ENCODE measurements around the gene COBL.
"Not testable (repeated sequence)": the region's sequence is repeated elsewhere in the genome, so short reads cannot be mapped to it uniquely, and the experiment has no call there.

Gene COBL

GRCh38 chr7:50990214-50990613, 326.4 kb downstream of the COBL start:
- not testable (repeated sequence) for DNase-seq (ENCODE audit: low spot score)

GRCh38 chr7:50988988-50989387, 327.6 kb downstream of the COBL start:
- no peak for DNase-seq (ENCODE audit: low spot score)

GRCh38 chr7:50988465-50988864, 328.1 kb downstream of the COBL start:
- no peak for DNase-seq (ENCODE audit: low spot score)

- DNase-seq (ENCODE audit: low spot score) = no peak
Observed at GRCh38 chr7:50985096-50985495, 331.5 kb downstream of the COBL start.

- DNase-seq (ENCODE audit: low spot score) = no peak
Observed at GRCh38 chr7:50983850-50984249, 332.8 kb downstream of the COBL start.

- DNase-seq (ENCODE audit: low spot score) = no peak
Observed at GRCh38 chr7:50982626-50983025, 334.0 kb downstream of the COBL start.

- no peak for DNase-seq (ENCODE audit: low spot score)
Observed at GRCh38 chr7:50981743-50982142, 334.9 kb downstream of the COBL start.

- no peak for DNase-seq (ENCODE audit: low spot score)
Observed at GRCh38 chr7:50980411-50980810, 336.2 kb downstream of the COBL start.

- no peak for DNase-seq (ENCODE audit: low spot score)
Observed at GRCh38 chr7:50978633-50979215, 337.9 kb downstream of the COBL start.

GRCh38 chr7:50977421-50977820, 339.2 kb downstream of the COBL start:
- DNase-seq (ENCODE audit: low spot score) = no peak

- DNase-seq (ENCODE audit: low spot score) = no peak
Observed at GRCh38 chr7:50976064-50976463, 340.5 kb downstream of the COBL start.

- no peak for DNase-seq (ENCODE audit: low spot score)
Observed at GRCh38 chr7:50974240-50974639, 342.4 kb downstream of the COBL start.

- no peak for DNase-seq (ENCODE audit: low spot score)
Observed at GRCh38 chr7:50973814-50974213, 342.8 kb downstream of the COBL start.

- peak; percentile 55 for DNase-seq (ENCODE audit: low spot score)
Observed at GRCh38 chr7:50970092-50970491, 346.5 kb downstream of the COBL start.

All from cerebellar cortex (tissue), 1 donor.